GM18526 (cell line): Measurements from ENCODE around the gene TMEM178A.

Source experiments
- POLR2A ChIP-seq: IDR thresholded peaks from 3 replicates; pipeline ENCODE4 v1.6.1; 2011; ENCODE audit not compliant: insufficient read length; ENCODE audit errors: extremely low read depth

The TMEM178A gene

DNA sequence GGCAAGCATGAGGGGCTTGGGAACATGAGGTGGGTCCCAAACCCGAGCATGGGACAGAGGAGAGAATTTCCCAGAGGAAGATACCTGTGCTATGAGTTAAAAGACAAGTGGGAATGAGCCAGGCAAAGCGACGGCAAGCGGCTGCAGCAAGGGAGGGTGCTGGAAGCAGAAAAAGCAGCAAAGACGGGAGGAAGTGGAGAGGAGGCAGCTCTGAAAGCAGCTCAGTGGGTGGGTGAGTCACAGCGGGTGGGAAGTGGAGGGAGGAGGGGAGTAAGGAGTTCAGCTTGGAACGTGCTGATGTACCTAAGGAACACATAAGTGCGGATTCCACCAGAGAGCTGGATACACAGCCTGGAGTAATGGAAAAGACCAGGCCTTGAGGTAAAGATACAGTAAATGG is 71.9 kb downstream of the TMEM178A start:
- TF ChIP-seq POLR2A = no peak

DNA sequence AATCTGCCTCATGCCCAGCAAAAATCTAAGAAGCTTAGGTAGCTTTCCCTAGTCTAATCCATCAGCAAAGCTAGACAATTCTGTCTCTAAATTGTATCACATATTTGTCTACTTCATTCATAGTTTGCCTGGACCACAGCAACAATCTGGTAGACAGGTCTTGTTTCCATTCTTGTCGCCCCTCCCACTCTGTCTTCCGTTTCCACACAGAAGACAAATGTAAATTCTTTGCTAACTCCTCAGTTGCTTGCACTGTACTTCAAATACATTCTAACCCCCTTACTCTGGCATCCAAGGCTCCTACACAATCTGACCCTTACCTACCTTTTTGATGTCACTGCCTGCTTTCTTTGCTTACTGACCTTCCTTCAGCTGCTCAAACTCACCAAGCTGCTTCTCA is 73.2 kb downstream of the TMEM178A start:
- no peak for TF ChIP-seq POLR2A

- no peak for TF ChIP-seq POLR2A
Observed at GRCh38 chr2:39739386-39739785, 73.7 kb downstream of the TMEM178A start.

DNA sequence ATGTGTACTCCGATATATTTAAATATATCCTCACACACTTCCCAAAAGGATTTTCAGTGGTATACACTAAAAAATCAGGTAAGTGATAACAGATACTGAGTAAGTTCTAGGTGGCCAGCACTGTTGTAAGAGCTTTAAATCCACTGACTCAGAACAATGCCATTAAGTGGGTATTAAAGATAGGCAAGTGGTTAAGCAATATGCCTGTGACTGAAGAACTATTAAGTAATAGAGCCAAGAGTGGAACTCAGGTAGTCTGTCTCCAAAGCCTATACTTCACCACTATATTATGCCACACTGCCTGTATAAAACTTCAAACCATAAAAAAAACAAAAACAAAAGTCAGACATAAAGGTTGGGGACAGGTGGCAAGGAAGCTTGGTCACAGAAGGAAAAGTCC is 76.2 kb downstream of the TMEM178A start:
- no peak for TF ChIP-seq POLR2A

DNA sequence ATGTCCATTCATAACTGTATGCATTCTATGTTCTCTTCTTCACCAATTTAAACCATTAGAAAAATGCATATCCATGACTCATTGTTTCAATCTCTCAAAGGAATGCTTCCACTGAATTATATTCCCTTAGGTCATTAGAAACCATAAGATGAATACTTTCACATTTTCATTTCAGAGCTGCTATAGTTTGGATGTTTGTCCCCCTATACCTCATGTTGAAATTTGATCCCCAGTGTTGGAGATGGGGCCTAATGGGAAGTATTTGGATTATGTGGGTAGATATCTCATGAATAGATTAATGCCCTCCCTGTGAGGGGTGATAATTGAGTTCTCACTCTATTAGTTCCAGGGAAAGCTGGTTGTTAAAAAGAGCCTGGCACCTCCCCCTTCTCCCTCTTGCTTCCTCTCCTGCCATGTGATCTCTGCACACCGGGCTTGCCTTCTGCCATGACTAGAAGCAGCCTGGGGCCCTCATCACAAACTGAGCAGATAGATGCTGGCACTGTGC is 77.6 kb downstream of the TMEM178A start:
- no peak for TF ChIP-seq POLR2A

- TF ChIP-seq POLR2A = no peak
Observed at GRCh38 chr2:39755466-39755865, 89.7 kb downstream of the TMEM178A start.

DNA sequence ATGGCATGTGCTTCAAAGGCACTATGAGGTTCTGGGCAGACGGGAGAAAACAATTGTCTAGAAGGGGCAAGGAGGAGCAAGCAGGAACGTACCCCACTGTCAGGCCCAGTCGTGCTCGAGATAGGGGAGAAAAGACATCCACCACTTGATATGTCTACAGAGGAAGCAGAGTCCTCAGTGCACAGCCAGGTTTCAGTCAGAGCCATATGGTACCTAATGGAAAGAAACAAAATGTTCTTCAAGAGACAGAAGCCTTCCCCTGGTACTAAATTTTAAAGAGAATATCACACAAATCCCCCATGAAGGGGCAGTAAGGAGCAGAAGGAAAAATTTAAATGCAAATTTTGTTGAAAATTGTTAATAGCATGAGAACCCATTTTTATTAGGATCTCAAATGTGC is 91.4 kb downstream of the TMEM178A start:
- no peak for TF ChIP-seq POLR2A

GRCh38 chr2:39762448-39762847 is 96.7 kb downstream of the TMEM178A start:
- TF ChIP-seq POLR2A = no peak
